Fibroblast of skin of right quadriceps (primary cell): ENCODE results near the gene ACTG1.
A peak's percentile ranks its signal among the peaks of the same experiment; 100 is the strongest.

Experiments
- DNase-seq: peaks from one replicate; pipeline ENCODE4 v3.0.0-alpha.2; 2013

The ACTG1 gene

DNA sequence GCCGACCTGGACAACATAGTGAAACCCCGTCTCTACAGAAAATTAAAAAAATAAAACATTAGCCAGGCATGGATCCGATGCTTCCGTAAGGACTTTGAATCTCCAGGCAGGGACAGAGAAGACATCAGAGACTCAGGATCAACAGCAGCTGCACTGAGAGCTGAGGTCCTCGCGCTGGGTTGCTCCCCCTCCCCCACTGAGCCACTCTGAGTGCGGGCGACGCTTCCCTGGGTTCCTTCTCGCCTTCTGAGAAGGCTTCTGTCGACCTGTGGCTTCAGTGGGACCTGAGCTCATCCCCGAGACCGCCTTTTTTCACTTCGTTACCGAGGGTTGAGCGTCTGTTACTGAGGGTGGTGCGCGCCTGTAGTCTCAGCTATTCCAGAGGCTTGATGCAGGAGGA, 20.4 kb downstream of the ACTG1 start:
- no peak for DNase-seq

DNA sequence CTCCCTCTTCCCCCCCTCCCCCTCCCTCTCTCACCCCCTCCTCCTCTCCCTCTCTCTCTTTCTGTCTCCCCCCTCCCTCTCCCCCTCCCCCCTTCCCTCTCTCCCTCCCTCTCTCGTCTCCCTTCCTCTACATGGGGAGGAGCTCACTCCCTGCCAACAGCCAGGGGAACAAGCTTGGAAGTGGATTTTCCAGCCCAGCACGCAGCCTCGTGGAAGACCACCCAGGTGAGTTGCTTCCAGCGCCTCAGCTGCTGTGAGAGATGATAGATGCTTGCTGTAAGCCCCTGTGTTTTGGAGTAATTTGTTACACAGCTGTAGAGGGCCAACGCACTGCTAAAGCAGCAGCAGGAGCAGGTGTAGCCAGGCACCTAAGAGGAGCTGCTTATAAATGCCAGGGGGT, 20.8 kb downstream of the ACTG1 start:
- DNase-seq, result no peak

- DNase-seq, result no peak
Measured at GRCh38 chr17:81491181-81491581, 21.4 kb downstream of the ACTG1 start.

DNA sequence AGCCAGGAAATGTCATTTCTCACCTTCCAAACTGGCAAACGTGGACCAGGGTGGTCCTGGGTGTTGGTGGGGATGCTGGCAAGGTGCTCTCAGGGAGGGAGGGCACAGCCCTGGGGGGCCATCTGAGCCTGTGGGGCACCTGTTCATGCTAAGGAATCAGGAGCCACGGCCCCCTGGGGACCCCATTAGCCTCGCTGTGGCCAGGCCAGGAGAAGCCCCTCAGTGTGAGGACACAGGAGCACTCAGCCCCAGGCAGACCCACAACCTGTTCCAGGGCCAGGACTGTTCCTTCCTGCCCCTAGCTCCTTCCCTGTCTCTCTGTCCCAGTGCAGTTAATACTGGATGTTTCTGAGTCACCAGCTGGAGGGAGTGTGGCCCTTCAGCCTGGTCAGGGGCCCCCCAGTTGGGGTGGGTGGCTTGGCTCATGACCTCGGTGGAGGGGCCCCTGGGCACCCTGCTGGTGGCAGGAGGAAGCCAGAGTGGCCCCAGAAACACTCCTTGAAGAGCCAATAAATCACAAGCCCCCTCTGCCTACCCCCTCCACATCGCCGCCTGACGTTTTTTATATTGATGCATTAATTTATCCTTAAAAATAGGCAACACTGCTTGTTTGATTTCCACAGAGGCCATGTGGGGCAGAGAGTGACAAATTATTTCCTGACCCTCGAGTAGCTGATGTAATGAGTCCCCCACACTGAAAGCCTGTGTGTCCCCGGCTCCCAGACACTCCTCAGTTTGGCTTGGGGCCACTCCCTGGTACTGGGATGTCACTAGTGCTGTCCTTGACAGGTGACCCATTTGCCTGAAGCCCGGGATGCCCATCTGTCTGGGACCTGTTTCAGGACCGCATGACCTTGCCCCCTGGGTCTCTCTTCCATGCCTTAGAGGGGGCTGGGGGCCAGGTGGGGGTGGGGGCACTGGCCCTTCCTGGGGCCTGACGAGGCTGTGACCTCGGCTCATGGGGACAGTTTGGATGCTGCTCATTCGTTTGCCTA, 22.3 kb downstream of the ACTG1 start:
- DNase-seq, result no peak

DNA sequence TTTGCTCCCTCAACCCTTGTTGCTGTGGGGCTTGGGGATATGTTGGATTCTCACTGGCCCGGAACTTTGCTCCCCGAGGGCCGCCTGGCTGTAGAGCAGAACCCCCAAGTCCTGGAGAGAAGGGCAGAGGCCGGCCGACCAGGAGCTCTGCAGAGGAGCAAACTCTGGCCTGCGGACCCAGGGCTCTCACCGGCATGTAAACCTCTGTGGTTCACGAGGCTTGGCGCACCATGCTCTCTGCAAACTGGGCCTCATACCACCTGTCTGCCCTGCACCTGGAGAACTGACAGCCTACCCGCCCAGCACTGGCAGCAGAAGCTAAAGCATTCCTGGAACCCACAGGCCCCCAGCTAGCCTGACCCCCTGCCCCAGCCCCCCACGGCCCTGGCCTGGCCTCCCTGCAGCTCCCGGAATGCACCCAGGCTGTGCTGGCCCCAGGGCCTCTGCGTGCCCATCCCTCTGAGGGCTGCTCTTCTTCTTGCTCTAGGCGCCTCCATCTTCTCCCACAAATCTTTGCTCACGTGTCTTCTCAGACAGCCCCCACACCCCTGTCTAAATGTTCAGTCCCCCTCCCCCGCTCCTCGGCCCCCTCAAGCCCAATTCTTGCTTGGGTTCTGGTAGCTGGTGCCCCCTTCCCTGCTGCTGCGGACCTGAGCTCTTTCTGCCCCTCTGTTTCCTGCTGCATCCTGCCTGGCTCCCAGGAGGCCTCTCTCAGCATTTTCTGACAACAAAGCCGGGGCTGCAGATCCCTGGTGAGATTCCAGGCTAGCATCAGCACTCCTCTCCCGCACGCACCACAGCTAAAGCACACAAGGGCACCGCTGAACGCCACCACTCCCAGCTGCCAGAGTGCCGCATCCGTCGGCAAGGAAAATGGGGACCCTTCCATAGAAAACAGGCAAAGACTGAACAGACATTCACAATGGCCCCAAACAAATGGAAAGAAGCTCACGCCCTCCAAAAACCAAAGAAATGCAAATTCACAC, 23.3 kb downstream of the ACTG1 start:
- no peak for DNase-seq

- no peak for DNase-seq
Measured at GRCh38 chr17:81488276-81488860, 24.2 kb downstream of the ACTG1 start.

DNA sequence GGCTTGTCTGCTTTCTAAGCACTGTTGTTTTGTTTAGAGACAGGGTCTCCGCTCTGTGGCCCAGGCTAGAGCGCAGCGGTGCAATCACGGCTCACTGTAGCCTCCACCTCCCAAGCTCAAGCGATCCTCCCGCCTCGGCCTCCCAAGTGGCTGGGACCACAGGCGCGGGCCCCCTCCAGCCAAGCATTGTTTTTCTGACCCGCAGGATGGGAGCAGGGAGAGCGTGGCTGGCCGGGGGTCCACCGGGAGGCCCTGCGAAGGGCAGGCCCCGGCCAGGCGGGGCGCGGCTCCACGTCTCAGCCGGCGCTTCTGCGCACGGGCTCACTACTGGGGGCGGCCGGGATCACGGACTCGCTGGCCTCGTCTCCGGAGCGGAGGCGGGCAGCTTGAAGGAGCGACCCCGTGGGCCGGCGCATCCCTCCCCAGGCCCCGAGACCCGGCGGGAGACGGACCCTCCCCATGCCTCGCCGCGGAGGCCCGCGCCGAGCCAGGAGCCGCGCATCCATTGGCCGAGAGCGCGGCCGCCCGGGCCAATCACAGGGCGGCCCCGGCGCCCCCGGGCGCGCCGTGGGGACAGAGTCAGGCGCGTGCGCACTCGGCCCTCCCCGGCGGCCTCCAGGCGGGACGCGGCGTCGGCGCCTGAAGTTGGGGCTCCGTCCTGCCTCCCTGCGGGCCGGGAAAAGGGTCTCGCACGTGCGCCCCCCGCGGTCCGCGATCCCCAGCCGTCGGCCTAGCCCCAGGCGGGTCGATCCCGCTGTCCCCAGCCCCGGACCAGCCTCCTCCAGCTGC, 24.9 kb downstream of the ACTG1 start:
- peak; percentile 74 for DNase-seq

GRCh38 chr17:81487089-81487486, 25.5 kb downstream of the ACTG1 start:
- DNase-seq, result no peak

DNA sequence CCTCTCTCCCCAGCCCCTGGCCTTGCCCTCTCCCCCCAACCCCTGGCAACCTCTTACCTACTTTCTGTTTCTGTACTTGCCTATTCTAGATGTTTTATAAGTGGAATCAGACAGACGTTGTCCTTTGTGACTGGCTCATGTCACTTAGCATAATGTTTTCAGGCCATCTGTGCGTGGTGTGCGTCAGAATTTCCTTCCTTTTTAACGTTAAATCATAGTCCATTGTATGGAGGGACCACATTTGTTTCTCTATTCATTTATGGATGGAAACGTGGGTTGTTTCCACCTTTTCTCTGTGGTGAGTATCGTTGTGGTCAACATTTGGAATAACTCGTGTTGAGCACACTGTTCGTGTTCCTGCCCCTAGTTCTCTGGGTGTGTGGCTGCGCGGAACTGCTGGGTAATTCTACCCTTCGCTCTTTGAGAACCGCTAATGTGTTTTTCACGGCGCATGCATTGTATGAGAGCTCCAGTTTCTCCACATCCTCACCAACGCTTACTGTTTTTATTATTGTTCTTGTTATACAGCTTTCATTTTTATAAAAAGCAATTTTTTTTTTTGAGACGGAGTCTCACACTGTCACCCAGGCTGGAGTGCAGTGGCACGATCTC, 26.3 kb downstream of the ACTG1 start:
- no peak for DNase-seq

DNA sequence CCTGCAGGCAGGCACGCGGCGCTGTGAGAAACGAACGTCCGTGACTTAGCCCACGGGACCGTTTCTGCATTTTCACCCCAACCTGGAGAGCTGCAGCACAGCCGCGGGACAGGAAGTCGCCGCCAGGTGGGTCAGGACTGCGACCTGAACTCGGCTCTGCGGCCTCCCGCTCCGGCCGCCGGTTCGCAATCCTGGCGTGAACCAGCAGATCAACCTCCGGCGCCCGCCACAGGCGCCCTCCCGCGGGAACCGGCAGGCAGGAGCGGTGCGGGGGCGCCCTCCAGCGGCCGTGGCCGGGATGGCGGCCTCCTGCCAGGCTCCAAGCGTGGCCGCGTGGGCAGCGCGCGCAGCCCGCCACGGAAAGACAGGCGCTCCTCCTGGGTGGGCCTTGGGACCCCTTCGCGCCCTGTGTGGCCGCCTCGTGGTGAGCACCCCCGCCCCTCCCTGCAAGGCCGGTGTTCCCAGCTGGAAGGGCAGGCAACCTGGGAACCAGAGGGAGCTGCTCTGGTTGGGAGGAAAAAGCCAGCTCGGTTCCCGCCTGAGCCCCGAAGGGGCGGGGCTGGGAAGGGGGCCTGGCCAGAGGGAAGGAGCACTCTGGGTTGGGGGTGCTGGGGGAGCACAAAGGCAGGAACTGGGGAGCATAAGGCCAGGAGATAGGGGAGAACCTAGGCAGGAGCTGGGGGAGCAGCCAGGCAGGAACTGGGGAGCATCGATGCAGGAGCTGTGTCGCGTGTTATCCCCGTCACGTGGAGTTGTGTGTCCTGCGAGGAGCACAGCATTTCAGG, 28.2 kb downstream of the ACTG1 start:
- DNase-seq, result peak; percentile 72

DNA sequence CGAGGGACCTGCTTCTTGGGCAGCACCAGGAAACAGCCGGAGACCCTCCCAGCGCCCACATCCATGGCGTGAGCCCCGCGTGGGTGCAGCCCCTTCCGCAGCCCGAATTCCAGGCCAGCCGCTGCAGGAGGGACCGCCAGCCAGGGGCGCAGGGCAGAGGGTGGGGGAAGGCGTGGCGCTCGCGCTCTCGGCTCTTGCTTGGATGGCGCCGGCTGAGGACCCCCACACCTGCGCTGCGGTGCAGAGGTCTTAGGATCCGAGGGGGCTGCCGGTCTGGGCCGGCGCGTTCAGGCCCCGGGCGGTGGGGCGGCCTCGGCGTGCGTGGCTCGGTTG, 28.8 kb downstream of the ACTG1 start:
- DNase-seq, result no peak

- DNase-seq, result no peak
Measured at GRCh38 chr17:81483085-81483861, 29.3 kb downstream of the ACTG1 start.

GRCh38 chr17:81482673-81483072, 29.9 kb downstream of the ACTG1 start:
- no peak for DNase-seq

DNA sequence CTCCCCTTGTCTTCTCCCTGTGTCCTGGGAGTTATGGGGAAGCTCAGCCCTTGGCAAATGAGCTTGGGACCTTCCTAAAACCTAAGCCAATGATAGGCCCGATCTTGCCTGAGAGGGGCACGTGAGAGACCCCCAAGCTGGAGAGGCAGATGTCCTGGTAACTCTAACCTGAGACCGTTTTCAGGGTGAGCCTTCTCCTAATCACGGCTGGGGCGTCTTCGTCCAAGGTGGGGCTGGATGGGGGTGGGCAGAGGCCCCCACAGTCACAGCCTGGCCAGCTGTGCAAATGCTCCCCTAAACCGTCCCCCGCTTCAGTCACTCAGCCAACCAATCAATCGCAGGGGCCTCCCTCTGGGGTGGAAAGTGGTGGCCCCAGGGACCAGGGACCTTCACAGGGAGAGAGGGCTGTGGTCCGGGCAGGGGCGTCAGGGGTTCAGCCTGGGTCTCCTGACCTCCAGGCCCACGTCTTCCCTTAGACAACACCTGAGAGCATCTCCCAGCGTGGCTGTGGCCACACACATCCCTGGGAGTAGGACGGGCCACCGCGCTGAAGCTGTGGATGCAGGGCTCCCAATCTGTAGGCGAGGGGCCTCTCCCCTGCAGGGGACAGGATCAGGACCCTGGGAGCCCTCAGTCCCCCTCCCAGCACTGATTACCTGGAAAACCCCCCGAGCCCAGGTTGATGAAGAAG, 30.6 kb downstream of the ACTG1 start:
- DNase-seq, result no peak

GRCh38 chr17:81481073-81481799, 31.4 kb downstream of the ACTG1 start:
- DNase-seq, result peak; percentile 79

- DNase-seq, result peak; percentile 83
Measured at GRCh38 chr17:81480140-81481072, 32.2 kb downstream of the ACTG1 start.

DNA sequence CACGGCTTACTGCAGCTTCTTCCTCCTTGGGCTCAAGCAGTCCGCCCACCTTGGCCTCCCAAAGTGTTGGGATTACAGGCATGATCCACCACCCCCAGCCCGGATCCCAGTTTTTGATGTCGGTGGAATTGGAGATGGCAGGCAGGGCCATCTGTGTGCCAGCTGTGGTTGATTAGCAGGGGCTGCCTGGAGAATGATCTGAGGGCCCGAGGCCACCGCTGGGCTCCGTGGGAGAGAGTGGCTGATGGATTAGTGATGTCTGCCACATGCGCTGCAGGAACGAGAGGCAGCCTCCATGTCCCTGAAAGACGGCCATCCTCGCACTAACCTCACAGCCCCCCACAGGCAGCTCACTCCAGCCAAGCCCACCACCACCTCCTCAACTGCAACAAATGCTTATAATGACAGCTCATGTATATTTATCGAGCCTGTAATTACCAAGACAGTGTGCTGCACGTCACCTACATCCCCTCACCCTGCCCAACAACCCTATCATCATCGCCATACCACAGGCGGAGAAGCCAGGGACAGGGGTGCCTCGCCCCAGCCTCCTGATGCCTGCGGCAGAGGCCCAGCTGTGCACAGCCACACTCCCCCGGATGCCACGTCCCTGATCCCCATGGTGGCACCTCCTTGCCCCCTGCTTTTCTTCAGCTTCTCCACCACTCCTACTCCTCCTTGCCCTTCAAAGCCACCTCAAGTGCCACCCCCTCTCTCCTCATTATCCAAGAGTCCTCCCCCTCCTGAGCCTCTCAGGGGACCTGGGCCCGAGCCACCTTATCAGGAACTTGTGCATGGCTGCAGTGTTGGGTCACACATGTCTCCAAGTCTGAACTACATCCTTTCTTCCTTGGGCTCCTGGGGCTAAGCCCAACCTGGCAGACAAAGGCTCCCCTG, 33.2 kb downstream of the ACTG1 start:
- DNase-seq, result peak; percentile 36
